Omental fat pad (tissue), 4 donors: ENCODE measurements around the gene CAPNS2. TPM values are rescaled to one million over a fixed set of nuclear protein-coding genes. Genes with fewer than 3 reads are reported as not detected.

ENCODE experiments used
- ATAC-seq: fragments of 150-250 bp; one replicate; pipeline ENCODE4 v1.9.1; 2016; ENCODE audit warnings: mild to moderate bottlenecking, moderate library complexity; ENCODE audit not compliant: low FRiP score
- DNase-seq: peaks from one replicate; pipeline ENCODE4 v3.0.0-alpha.2; 2019; ENCODE audit warnings: low spot score
- CTCF ChIP-seq, 3 donors: fragments of 450-650 bp; IDR thresholded peaks; one replicate each; pipeline ENCODE4 v1.5.1; 2016 to 2017; ENCODE audit warnings: antibody characterized with exemption in 3 of 3, mild to moderate bottlenecking in 3 of 3, moderate library complexity in 2 of 3
- total RNA-seq, 4 donors: library from RNA; depleted of rRNA; stranded (reverse); fragments of >200 nt; gene quantifications; one replicate each; pipeline ENCODE4 v1.1.0, GENCODE V29; 2016

CAPNS2 gene
- total RNA-seq = under 1 TPM in 2 of 4 donors, not detected in 2; 0.75 to 0.95 TPM

- DNase-seq (no peak), ATAC-seq (no peak)
- no peak for TF ChIP-seq CTCF (IDR thresholded peaks at IDR 0.05)
Measured at GRCh38 chr16:55566432-55567175, at the start of gene CAPNS2. TSS of gene CAPNS2 (plus strand) at chr16:55566684. CDS start at chr16:55566757, 73 bp downstream.

DNA sequence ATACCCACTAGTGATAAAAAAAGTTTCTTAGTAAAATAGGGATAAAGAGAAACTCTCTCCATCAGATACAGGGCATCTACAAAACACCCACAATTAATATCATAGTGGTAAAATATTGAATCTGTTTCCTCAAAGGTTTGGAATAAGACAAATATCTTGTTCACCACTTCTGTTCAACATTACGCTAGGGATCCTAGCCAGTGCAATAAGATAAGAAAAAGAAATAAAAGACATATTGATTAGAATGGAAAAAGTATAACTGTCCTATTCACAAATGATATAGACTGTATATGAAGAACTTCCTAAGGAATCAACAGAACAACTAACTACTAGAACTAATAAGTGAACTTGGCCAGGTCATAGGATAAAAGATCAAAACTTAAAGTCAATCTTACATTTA, 44.7 kb upstream of the CAPNS2 start:
- ATAC-seq (no peak), DNase-seq (no peak)
- no peak for TF ChIP-seq CTCF (IDR thresholded peaks at IDR 0.05)

DNA sequence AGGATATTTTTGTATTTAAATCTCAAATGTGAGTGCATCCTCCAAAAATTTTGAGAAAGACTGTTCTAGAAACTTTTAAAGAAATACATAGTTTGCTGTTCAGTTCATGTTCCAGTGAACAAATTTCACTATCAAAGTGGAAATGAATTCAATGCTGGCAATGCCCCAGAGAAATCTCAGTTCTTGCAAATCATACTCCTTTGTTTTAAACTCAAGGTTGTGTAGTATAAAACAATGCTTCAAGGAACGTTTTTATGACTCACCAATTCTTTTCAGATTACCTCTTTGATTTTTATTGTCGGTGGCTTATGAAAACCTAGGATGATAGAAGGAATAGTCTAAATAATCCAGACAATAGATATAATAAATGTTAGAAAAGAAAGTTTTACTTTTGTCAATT, 40.0 kb upstream of the CAPNS2 start:
- no peak for TF ChIP-seq CTCF (IDR thresholded peaks at IDR 0.05)
- no peak for ATAC-seq
- no peak for DNase-seq

GRCh38 chr16:55527885-55528284, 38.6 kb upstream of the CAPNS2 start:
- ATAC-seq (no peak), DNase-seq (no peak)
- TF ChIP-seq CTCF (IDR thresholded peaks at IDR 0.05) = no peak

DNA sequence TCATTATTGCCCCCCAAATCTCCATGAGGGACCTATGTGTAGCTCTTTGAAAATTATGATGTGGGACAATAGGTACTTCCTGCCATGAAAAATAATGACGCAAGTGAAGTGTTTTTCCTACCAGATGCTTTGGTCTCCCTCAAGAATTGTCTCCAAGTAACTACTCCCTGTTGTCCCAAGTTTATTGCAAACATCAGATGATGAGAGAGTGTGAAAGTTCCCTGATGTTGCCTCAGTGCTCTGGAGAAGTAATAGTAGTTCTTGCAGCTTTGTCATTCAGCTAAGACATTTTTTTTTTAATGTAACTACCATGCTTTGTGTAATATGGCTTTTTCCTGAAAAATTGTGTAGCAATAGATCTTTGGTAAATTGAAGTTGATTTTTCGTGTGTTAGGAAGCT, 37.5 kb upstream of the CAPNS2 start:
- ATAC-seq (no peak), DNase-seq (no peak)
- TF ChIP-seq CTCF (IDR thresholded peaks at IDR 0.05) = no peak

- DNase-seq (no peak), ATAC-seq (no peak)
- TF ChIP-seq CTCF (IDR thresholded peaks at IDR 0.05) = no peak
Measured at GRCh38 chr16:55530316-55530856, 36.1 kb upstream of the CAPNS2 start.

DNA sequence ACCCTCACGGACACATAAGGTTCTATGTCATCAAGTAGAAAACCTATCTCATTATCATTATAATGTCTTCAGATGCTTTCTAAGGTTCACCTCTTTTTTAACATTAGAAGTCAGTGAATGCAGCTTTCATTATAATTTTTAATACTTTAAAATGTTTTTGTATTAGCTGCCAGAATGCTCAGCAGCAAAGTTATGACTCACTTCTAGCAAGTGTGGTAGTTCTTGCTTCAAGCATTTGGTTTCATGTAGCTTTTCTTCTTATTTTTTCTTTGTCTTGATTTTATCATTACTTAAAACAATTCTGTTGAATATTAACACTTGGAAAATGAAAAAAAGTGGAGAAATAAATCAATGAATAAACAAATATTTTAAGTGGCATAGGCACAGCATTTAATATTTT, 34.3 kb upstream of the CAPNS2 start:
- ATAC-seq (no peak), DNase-seq (no peak)
- TF ChIP-seq CTCF (IDR thresholded peaks at IDR 0.05) = no peak
